Measurements from ENCODE around the gene SVOP.

SVOP gene

DNA sequence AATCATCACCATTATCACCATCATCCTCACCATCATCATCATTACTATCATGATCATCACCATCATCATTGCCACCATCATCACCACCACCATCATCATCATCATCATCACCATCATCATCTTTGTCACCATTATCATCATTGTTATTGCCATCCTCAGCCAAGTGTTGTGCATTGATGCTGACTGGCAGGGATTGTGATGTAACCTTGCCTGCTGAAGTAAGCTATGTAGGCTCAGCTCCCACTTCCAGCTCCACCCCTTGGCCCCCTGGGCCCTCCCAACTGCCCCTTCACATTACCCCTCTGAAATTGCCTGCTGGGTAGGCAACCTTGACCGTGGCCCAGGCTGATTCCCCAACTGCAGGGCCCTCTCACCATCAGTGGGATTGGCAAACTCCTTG, 37.6 kb downstream of the SVOP start:
- TF ChIP-seq, protein P1, sequence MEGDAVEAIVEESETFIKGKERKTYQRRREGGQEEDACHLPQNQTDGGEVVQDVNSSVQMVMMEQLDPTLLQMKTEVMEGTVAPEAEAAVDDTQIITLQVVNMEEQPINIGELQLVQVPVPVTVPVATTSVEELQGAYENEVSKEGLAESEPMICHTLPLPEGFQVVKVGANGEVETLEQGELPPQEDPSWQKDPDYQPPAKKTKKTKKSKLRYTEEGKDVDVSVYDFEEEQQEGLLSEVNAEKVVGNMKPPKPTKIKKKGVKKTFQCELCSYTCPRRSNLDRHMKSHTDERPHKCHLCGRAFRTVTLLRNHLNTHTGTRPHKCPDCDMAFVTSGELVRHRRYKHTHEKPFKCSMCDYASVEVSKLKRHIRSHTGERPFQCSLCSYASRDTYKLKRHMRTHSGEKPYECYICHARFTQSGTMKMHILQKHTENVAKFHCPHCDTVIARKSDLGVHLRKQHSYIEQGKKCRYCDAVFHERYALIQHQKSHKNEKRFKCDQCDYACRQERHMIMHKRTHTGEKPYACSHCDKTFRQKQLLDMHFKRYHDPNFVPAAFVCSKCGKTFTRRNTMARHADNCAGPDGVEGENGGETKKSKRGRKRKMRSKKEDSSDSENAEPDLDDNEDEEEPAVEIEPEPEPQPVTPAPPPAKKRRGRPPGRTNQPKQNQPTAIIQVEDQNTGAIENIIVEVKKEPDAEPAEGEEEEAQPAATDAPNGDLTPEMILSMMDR (IDR thresholded peaks at IDR 0.05; ENCODE audit: borderline replicate concordance, control extremely low read depth, extremely low read depth, insufficient read depth, missing control alignments): no peak
- in situ Hi-C loops (cut with MboI; ENCODE audit: low sequenced_read_pairs, unreplicated experiment): no loop called here

DNA sequence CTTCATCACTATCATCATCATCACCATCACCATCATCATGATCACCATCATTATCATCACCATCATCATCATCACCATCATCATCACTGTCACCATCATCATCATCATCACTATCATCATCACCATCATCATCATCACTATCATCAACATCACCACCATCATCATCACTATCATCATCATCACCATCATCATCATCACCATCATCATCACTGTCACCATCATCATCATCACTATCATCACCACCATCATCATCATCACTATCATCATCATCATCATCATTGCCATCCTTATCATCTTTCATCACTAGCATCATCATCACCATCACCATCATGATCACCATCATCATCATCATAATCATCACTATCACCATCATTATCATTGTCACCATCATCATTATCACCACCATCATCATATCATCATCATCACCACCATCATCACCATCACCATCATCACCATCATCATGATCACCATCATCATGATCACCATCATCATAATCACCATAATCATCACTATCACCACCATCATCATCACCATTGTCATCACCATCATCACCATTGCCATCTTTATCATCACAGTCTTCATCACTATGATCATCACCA, 38.1 kb downstream of the SVOP start:
- no peak for DNase-seq (ENCODE audit: low spot score)
- in situ Hi-C loops (cut with MboI; ENCODE audit: low sequenced_read_pairs, unreplicated experiment): no loop called here
- TF ChIP-seq, protein P1 (IDR thresholded peaks at IDR 0.05; ENCODE audit: borderline replicate concordance, control extremely low read depth, extremely low read depth, insufficient read depth, missing control alignments): no peak

More for the DNA sequence above, 37.6 kb downstream of the SVOP start:
- DNase-seq (ENCODE audit: low spot score): no peak

DNA sequence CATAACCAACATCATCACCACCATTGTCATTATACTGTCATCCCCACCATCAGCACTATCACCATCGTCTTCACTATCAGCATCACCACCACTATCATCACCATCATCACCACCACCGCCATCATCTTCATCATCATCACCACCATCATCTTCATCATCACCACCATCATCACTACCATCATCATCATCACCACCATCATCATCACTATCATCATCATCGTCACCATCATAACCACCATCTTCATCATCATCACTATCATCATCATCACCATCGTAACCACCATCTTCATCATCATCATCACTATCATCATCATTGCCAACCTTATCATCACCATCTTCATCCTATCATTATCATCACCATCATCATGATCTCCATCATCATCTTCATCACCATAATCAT, 39.0 kb downstream of the SVOP start:
- TF ChIP-seq, protein P1 (IDR thresholded peaks at IDR 0.05; ENCODE audit: borderline replicate concordance, control extremely low read depth, extremely low read depth, insufficient read depth, missing control alignments): no peak
- DNase-seq (ENCODE audit: low spot score): no peak
- in situ Hi-C loops (cut with MboI; ENCODE audit: low sequenced_read_pairs, unreplicated experiment): no loop called here

DNA sequence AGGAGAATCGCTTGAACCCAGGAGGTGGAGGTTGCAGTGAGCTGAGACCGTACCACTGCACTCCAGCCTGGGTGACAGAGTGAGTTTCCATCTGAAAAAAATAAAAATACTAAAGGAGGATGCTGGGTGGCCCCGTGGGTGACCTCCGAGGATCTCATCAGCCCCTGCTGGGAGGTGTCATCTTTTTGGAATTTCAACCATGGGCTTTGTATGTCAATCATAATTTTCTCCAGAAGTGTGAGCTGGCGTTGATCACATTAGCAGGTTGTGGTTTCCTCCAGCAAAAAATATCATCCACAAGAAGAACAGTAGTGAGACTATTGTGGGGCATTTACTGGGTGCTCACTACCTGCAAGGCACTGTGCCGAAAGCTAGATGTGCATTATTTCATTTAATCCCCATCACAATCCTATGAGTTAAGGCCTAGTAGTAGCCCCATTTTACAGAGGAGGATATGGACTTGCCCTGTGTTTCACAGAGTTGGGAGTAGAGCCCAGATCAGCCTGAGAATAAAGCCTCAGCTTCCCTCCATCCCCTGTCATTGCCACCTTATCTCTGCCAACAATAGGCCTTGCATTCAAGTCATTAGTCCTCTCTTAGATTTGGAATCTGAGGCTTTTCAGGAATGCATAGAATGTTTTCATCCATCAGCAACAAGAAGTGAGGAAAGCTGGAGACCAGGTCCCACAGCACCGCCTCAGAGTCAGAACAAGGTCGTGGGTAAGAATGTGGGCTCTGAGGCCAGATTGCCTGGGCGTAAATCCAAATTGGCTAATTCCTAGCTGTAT, 39.8 kb downstream of the SVOP start:
- TF ChIP-seq, protein P1 (IDR thresholded peaks at IDR 0.05; ENCODE audit: borderline replicate concordance, control extremely low read depth, extremely low read depth, insufficient read depth, missing control alignments): no peak
- DNase-seq (ENCODE audit: low spot score): no peak
- in situ Hi-C loops (cut with MboI; ENCODE audit: low sequenced_read_pairs, unreplicated experiment): no loop called here

DNA sequence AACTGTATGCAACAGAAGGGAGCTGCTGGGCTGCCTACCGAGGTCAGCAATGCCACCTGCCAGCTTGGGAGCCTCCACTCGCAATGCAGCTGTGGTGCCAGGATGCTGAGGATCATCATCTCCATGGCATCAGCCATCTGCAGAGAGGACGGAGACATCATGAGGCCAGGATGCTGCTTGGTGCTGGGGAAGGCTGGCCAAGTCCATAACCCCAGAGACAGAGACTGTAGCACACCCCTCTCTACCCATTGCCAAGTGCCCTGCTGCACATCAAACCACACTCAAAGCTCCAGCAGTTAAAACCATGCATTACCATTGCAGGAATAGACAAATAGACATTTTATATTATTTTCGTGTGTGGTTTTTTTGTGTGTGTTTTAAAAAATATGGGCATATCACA, 43.5 kb downstream of the SVOP start:
- TF ChIP-seq, protein P1 (IDR thresholded peaks at IDR 0.05; ENCODE audit: borderline replicate concordance, control extremely low read depth, extremely low read depth, insufficient read depth, missing control alignments): no peak
- in situ Hi-C loops (cut with MboI; ENCODE audit: low sequenced_read_pairs, unreplicated experiment): no loop called here
- DNase-seq (ENCODE audit: low spot score): no peak

DNA sequence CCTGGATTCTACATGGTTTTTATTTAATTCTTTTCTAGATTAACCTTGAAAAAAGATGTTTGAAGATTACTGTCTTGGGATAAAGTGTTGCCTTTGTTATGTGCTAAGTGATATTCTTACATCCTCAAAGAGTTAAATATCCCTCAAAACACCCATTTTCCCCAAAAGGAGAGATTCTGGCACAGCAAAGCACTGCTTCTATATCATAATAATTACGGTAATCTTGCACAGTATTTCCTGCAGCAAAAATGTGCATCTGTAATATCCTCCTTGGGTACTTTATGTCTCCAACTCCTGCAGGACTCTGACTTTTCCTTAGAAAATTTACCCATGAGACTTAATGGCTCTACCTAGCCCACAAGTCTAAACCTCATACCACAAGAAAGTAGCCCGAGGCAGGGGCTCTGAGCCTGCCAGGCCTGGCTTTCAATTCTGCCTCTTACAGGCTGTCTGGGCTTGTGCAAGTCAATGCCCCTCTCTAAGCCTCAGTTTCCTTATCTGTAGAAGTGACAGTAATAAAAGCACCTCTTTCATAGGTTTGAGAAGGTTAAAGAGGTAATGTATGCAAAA, 45.8 kb downstream of the SVOP start:
- in situ Hi-C loops (cut with MboI; ENCODE audit: low sequenced_read_pairs, unreplicated experiment): no loop called here
- no peak for DNase-seq (ENCODE audit: low spot score)
- TF ChIP-seq, protein P1 (IDR thresholded peaks at IDR 0.05; ENCODE audit: borderline replicate concordance, control extremely low read depth, extremely low read depth, insufficient read depth, missing control alignments): no peak
